Astrocyte of the spinal cord (primary cell): ENCODE measurements around the gene HSFX2.
"Not testable (repeated sequence)": the region's sequence is repeated elsewhere in the genome, so short reads cannot be mapped to it uniquely, and the experiment has no call there.

Experiments used
- DNase-seq: peaks from one replicate; pipeline ENCODE4 v3.0.0; 2011; ENCODE audit warnings: low read depth, low spot score
- H3K4me3 ChIP-seq: 2 replicates; pipeline ENCODE4 v1.5.1; 2011; ENCODE audit warnings: low read depth, mild to moderate bottlenecking, low read length, moderate library complexity
- CTCF ChIP-seq: IDR thresholded peaks from 2 replicates; pipeline ENCODE4 v1.5.1; 2012; ENCODE audit warnings: low read depth, mild to moderate bottlenecking, low read length, inconsistent platforms
- in situ Hi-C: cut with HindIII; loops from 2 replicates; pipeline ENCODE4 v1.10.0; 2017; ENCODE audit warnings: low sequenced_read_pairs

The HSFX2 gene

GRCh38 chrX:149631234-149632165 is 36.4 kb upstream of the HSFX2 start, which contains the start of gene TMEM185A:
Gene TMEM185A (minus strand): TSS chrX:149631792. CDS start chrX:149631580, 212 bp downstream.
- peak within 1 kb of the TSS; percentile 57 for H3K4me3 ChIP-seq
- DNase-seq = peak; percentile 39
- in situ Hi-C loops = no loop called here
- TF ChIP-seq CTCF = no peak

GRCh38 chrX:149630681-149631233 is 35.6 kb upstream of the HSFX2 start:
- in situ Hi-C loops = no loop called here
- peak overlapping the region; percentile 57 for H3K4me3 ChIP-seq
- peak; percentile 41 for DNase-seq
- peak; percentile 20 for TF ChIP-seq CTCF

GRCh38 chrX:149629730-149630387 is 34.7 kb upstream of the HSFX2 start:
- no peak for TF ChIP-seq CTCF
- H3K4me3 ChIP-seq = no peak overlapping the region
- in situ Hi-C loops = no loop called here
- DNase-seq = no peak

- TF ChIP-seq CTCF = no peak
- DNase-seq = no peak
- no peak overlapping the region for H3K4me3 ChIP-seq
- in situ Hi-C loops = no loop called here
These were observed 33.7 kb upstream of the HSFX2 start for GRCh38 chrX:149628768-149629167.

GRCh38 chrX:149628280-149628679 is 33.2 kb upstream of the HSFX2 start:
- in situ Hi-C loops = no loop called here
- TF ChIP-seq CTCF = no peak
- no peak overlapping the region for H3K4me3 ChIP-seq
- DNase-seq = no peak

GRCh38 chrX:149626829-149627228 is 31.7 kb upstream of the HSFX2 start:
- in situ Hi-C loops, H3K4me3 ChIP-seq, DNase-seq: not testable (repeated sequence)

GRCh38 chrX:149619662-149620061 is 24.5 kb upstream of the HSFX2 start:
- in situ Hi-C loops, H3K4me3 ChIP-seq, DNase-seq: not testable (repeated sequence)
